A549 (cell line): Measurements from ENCODE around the gene CDC14B.
A peak's percentile ranks its signal among the peaks of the same experiment; 100 is the strongest.

Source experiments
- CEBPB ChIP-seq, 2 experiments: fragments of >200 bp in 1 of 2; sonication (Bioruptor Twin) in 1 of 2; formaldehyde crosslinking in 1 of 2; IDR thresholded peaks; 2 replicates each; pipeline ENCODE4 v1.6.1; 2012 to 2016
- EP300 ChIP-seq, 2 experiments: fragments of >200 bp; sonication (Bioruptor Twin); formaldehyde crosslinking; IDR thresholded peaks; 2 replicates in 1 of 2; 3 replicates in 1 of 2; pipeline ENCODE4 v1.6.1; 2016 to 2017
- NFE2L2 ChIP-seq: fragments of 150-350 bp; conservative IDR thresholded peaks from 2 replicates; pipeline ENCODE4 v1.6.1; 2014; ENCODE audit warnings: low read length
- PBX3 ChIP-seq: IDR thresholded peaks from 2 replicates; pipeline ENCODE4 v1.6.1; 2012
- POLR2A ChIP-seq: IDR thresholded peaks from 2 replicates; pipeline ENCODE4 v1.6.1; 2012; ENCODE audit warnings: mild to moderate bottlenecking, low read length
- RAD21 ChIP-seq, 2 experiments: fragments of >200 bp in 1 of 2; sonication (Bioruptor Twin) in 1 of 2; formaldehyde crosslinking in 1 of 2; IDR thresholded peaks in 1 of 2; conservative IDR thresholded peaks in 1 of 2; 2 replicates in 1 of 2; 3 replicates in 1 of 2; pipeline ENCODE4 v1.6.1; 2012 to 2018; ENCODE audit warnings: inconsistent platforms in 1 of 2
- SREBF2 ChIP-seq: fragments of 450-650 bp; IDR thresholded peaks from 2 replicates; pipeline ENCODE4 v1.6.1; 2014; ENCODE audit warnings: mild to moderate bottlenecking, moderate library complexity
- TF ChIP-seq, protein P1 (sequence below): fragments of >200 bp; sonication (Bioruptor Twin); formaldehyde crosslinking; IDR thresholded peaks from 3 replicates; pipeline ENCODE4 v1.5.1; 2016

GRCh38 chr9:96655198-96655851 is 35.7 kb upstream of the CDC14B start, which contains the start of gene PRXL2C:
- TF ChIP-seq NFE2L2 (no peak), SREBF2 (no peak), EP300 (IDR thresholded peaks at IDR 0.05) (no peak), CEBPB (IDR thresholded peaks at IDR 0.05) (no peak), RAD21 (conservative IDR thresholded peaks at IDR 0.05 in 1 of 2, IDR thresholded peaks at IDR 0.05 in 1 of 2) (no peak; a peak in 1 of 5 replicates), PBX3 (no peak), POLR2A (peak; percentile 43)
- TF ChIP-seq, protein P1, sequence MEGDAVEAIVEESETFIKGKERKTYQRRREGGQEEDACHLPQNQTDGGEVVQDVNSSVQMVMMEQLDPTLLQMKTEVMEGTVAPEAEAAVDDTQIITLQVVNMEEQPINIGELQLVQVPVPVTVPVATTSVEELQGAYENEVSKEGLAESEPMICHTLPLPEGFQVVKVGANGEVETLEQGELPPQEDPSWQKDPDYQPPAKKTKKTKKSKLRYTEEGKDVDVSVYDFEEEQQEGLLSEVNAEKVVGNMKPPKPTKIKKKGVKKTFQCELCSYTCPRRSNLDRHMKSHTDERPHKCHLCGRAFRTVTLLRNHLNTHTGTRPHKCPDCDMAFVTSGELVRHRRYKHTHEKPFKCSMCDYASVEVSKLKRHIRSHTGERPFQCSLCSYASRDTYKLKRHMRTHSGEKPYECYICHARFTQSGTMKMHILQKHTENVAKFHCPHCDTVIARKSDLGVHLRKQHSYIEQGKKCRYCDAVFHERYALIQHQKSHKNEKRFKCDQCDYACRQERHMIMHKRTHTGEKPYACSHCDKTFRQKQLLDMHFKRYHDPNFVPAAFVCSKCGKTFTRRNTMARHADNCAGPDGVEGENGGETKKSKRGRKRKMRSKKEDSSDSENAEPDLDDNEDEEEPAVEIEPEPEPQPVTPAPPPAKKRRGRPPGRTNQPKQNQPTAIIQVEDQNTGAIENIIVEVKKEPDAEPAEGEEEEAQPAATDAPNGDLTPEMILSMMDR = no peak; the same call in 2 of the 3 replicates
